Panc1 (cell line): ENCODE data around the gene ICOSLG.

Source experiments
- CTCF ChIP-seq: fragments of 450-650 bp; IDR thresholded peaks from 2 replicates; pipeline ENCODE4 v1.5.1; 2017; ENCODE audit warnings: mild to moderate bottlenecking
- POLR2AphosphoS5 ChIP-seq: IDR thresholded peaks from 2 replicates; pipeline ENCODE4 v1.6.1; 2012; ENCODE audit warnings: mild to moderate bottlenecking, low read depth, low read length, moderate library complexity
- TCF7L2 ChIP-seq: IDR thresholded peaks from 2 replicates; pipeline ENCODE4 v1.6.1; 2011; ENCODE audit warnings: mild to moderate bottlenecking, low read depth, low read length, inconsistent platforms

GRCh38 chr21:44199448-44199847, 41.3 kb downstream of the ICOSLG start:
- no peak for TF ChIP-seq POLR2AphosphoS5
- no peak for TF ChIP-seq CTCF
- TF ChIP-seq TCF7L2: no peak
